ENCODE data around the gene KRTAP5-4. TPM values are rescaled to one million over a fixed set of nuclear protein-coding genes. Genes with fewer than 3 reads are reported as not detected.
"Not testable (repeated sequence)": the region's sequence is repeated elsewhere in the genome, so short reads cannot be mapped to it uniquely, and the experiment has no call there.

KRTAP5-4 gene
- total RNA-seq, 1 donor from 2014 or later = not detected

GRCh38 chr11:1604181-1604580, 17.8 kb downstream of the KRTAP5-4 start:
- H3K27me3 ChIP-seq (ENCODE audit: low read depth) = peaks cover 66% of the 10 kb centered on the region
- no peaks in the 10 kb centered on the region for H3K9me3 ChIP-seq (replicated peaks)
- no peak overlapping the region for H3K4me3 ChIP-seq
- no peak overlapping the region for H3K27ac ChIP-seq (replicated peaks)
- H3K36me3 ChIP-seq = no peaks in the 10 kb centered on the region
- intact Hi-C loops (cut with micrococcal nuclease) = no loop called here
- TF ChIP-seq CTCF (IDR thresholded peaks at IDR 0.05; ENCODE audit: borderline replicate concordance) = no peak
- DNase-seq = no peak
- H3K4me1 ChIP-seq = peaks cover 9% of the 10 kb centered on the region

- Histone ChIP-seq H3K4me1 (peaks cover 6% of the 10 kb centered on the region), H3K4me3 (no peak overlapping the region), H3K27me3 (ENCODE audit: low read depth) (peaks cover 68% of the 10 kb centered on the region), H3K36me3 (no peaks in the 10 kb centered on the region), H3K27ac (replicated peaks) (no peak overlapping the region), H3K9me3 (replicated peaks) (no peaks in the 10 kb centered on the region)
- DNase-seq = no peak
- intact Hi-C loops (cut with micrococcal nuclease) = no loop called here
- no peak for TF ChIP-seq CTCF (IDR thresholded peaks at IDR 0.05; ENCODE audit: borderline replicate concordance)
Observed at GRCh38 chr11:1603629-1604028, 18.3 kb downstream of the KRTAP5-4 start.

- H3K4me3 ChIP-seq; H3K27ac ChIP-seq (replicated peaks); H3K4me1 ChIP-seq; DNase-seq; H3K9me3 ChIP-seq (replicated peaks); intact Hi-C loops (cut with micrococcal nuclease); H3K36me3 ChIP-seq: not testable (repeated sequence)
- H3K27me3 ChIP-seq (ENCODE audit: low read depth) = peaks cover 79% of the 10 kb centered on the region
Observed at GRCh38 chr11:1601663-1602062, 20.3 kb downstream of the KRTAP5-4 start.

- no peak overlapping the region for H3K4me3 ChIP-seq
- H3K27ac ChIP-seq (replicated peaks) = no peak overlapping the region
Observed at GRCh38 chr11:1600626-1601025, 21.3 kb downstream of the KRTAP5-4 start.

GRCh38 chr11:1598816-1599215, 23.1 kb downstream of the KRTAP5-4 start:
- no peak overlapping the region for H3K27ac ChIP-seq (replicated peaks)
- intact Hi-C loops (cut with micrococcal nuclease) = no loop called here
- no peaks in the 10 kb centered on the region for H3K36me3 ChIP-seq
- no peak overlapping the region for H3K4me3 ChIP-seq
- TF ChIP-seq CTCF (IDR thresholded peaks at IDR 0.05; ENCODE audit: borderline replicate concordance) = no peak
- H3K4me1 ChIP-seq = peaks cover 12% of the 10 kb centered on the region
- H3K27me3 ChIP-seq (ENCODE audit: low read depth) = peaks cover 54% of the 10 kb centered on the region
- DNase-seq = no peak
- H3K9me3 ChIP-seq (replicated peaks) = no peaks in the 10 kb centered on the region

More at GRCh38 chr11:1600626-1601025, 21.3 kb downstream of the KRTAP5-4 start:
- no peaks in the 10 kb centered on the region for H3K9me3 ChIP-seq (replicated peaks)
- peaks cover 72% of the 10 kb centered on the region for H3K27me3 ChIP-seq (ENCODE audit: low read depth)
- TF ChIP-seq CTCF (IDR thresholded peaks at IDR 0.05; ENCODE audit: borderline replicate concordance) = no peak
- peaks cover 7% of the 10 kb centered on the region for H3K4me1 ChIP-seq
- DNase-seq = no peak
- intact Hi-C loops (cut with micrococcal nuclease) = no loop called here
- no peaks in the 10 kb centered on the region for H3K36me3 ChIP-seq

GRCh38 chr11:1598406-1598805, 23.5 kb downstream of the KRTAP5-4 start:
- DNase-seq; intact Hi-C loops (cut with micrococcal nuclease); H3K9me3 ChIP-seq (replicated peaks); H3K27ac ChIP-seq (replicated peaks); H3K36me3 ChIP-seq; H3K4me3 ChIP-seq: not testable (repeated sequence)
- Histone ChIP-seq H3K27me3 (ENCODE audit: low read depth) (peaks cover 50% of the 10 kb centered on the region), H3K4me1 (peaks cover 12% of the 10 kb centered on the region)

- Histone ChIP-seq H3K27me3 (ENCODE audit: low read depth) (peaks cover 46% of the 10 kb centered on the region), H3K4me3 (no peak within 1 kb of the TSS), H3K9me3 (replicated peaks) (no peaks in the 10 kb centered on the region), H3K4me1 (peaks cover 12% of the 10 kb centered on the region), H3K27ac (replicated peaks) (no peak within 1 kb of the TSS), H3K36me3 (no peaks in the 10 kb centered on the region)
- intact Hi-C loops (cut with micrococcal nuclease) = no loop called here
- DNase-seq = no peak
- no peak for TF ChIP-seq CTCF (IDR thresholded peaks at IDR 0.05; ENCODE audit: borderline replicate concordance)
Observed at GRCh38 chr11:1597994-1598380, 24.0 kb downstream of the KRTAP5-4 start, which contains the start of gene KRTAP5-2. Gene KRTAP5-2 (minus strand): TSS chr11:1598294. CDS start chr11:1598250, 44 bp downstream.
